Small intestine (tissue), 7 donors: ENCODE results near the gene PCNT. TPM values are rescaled to one million over a fixed set of nuclear protein-coding genes. Genes with fewer than 3 reads are reported as not detected.
"Not testable (repeated sequence)": the region's sequence is repeated elsewhere in the genome, so short reads cannot be mapped to it uniquely, and the experiment has no call there.

Source experiments
- DNase-seq, 2 donors: peaks; one replicate each; pipeline versions ENCODE4 v3.0.0 to v3.0.0-alpha.2; 2013
- FAIRE-seq: peaks from 2 replicates; lab custom pipeline; 2012; peaks lifted over from hg19 to GRCh38; lab: Jason Lieb, UNC
- H3K27ac ChIP-seq, 3 donors: one replicate each; pipeline ENCODE4 v1.5.1; 2013; ENCODE audit warnings: low read length in 2 of 3, mild to moderate bottlenecking in 2 of 3, control low read depth in 1 of 3, inconsistent platforms in 1 of 3, low read depth in 1 of 3, moderate library complexity in 1 of 3
- H3K27me3 ChIP-seq, 3 donors: one replicate each; pipeline ENCODE4 v1.6.1; 2013; ENCODE audit warnings: low read length in 3 of 3, inconsistent platforms in 1 of 3; ENCODE audit not compliant: control insufficient read depth in 3 of 3, insufficient read depth in 3 of 3
- H3K36me3 ChIP-seq, 3 donors: one replicate each; pipeline ENCODE4 v1.6.1; 2013; ENCODE audit warnings: low read length in 3 of 3, inconsistent platforms in 1 of 3, low read depth in 1 of 3, mild to moderate bottlenecking in 1 of 3, moderate library complexity in 1 of 3; ENCODE audit not compliant: control insufficient read depth in 3 of 3, insufficient read depth in 2 of 3
- H3K4me1 ChIP-seq, 3 donors: one replicate each; pipeline ENCODE4 v1.6.1; 2013; ENCODE audit warnings: low read length in 2 of 3, inconsistent platforms in 1 of 3, low read depth in 1 of 3, mild to moderate bottlenecking in 1 of 3, moderate library complexity in 1 of 3; ENCODE audit not compliant: control insufficient read depth in 3 of 3, insufficient read depth in 2 of 3
- H3K4me3 ChIP-seq, 3 donors: one replicate each; pipeline ENCODE4 v1.5.1; 2013; ENCODE audit warnings: low read length in 3 of 3, control low read depth in 1 of 3, inconsistent platforms in 1 of 3, low read depth in 1 of 3, mild to moderate bottlenecking in 1 of 3, moderate library complexity in 1 of 3
- H3K9me3 ChIP-seq, 2 donors: one replicate each; pipeline ENCODE4 v1.6.1; 2013; ENCODE audit warnings: low read depth in 1 of 2, low read length in 1 of 2; ENCODE audit not compliant: control insufficient read depth in 2 of 2, insufficient read depth in 1 of 2
- WGBS, 3 donors: extraction: QIAGEN DNeasy Blood & Tissue Kit; methylation state at CpG; one replicate each; pipeline ENCODE4 v1.1.7; 2013; 5-methylcytosine and 5-hydroxymethylcytosine counted together
- polyA plus RNA-seq, 4 donors: library from polyadenylated mRNA; stranded (reverse) in 3 of 4; unstranded in 1 of 4; fragments of 200-250 nt in 3 of 4; fragments of 120-200 nt in 1 of 4; gene quantifications; one replicate each; pipeline versions ENCODE4 v1.2.1 to v1.2.3, GENCODE V29; 2013
- donor health status: healthy with polysubstance abuse.
- donor health status: control.
- donor health status: control.
- donor health status: Bipolar disorder and iron deficiency.
- donor health status: healthy.

The PCNT gene
- polyA plus RNA-seq, 4 donors: 9.2 to 15.4 (median 12.9) TPM

DNA sequence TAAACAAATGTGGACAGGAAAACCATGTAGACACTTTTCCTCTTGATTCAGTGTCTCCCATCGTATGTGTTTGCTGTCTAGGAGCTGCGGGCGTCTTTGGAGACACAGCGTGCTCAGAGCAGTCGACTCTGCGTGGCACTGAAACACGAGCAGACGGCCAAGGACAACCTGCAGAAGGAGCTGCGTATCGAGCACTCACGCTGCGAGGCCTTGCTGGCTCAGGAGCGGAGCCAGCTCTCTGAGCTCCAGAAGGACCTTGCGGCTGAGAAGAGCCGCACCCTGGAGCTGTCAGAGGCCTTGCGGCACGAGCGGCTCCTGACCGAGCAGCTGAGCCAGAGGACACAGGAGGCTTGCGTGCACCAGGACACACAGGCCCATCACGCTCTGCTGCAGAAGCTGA, 107.5 kb downstream of the PCNT start:
- FAIRE-seq (no peak), DNase-seq (no peak)
- Histone ChIP-seq H3K36me3 (peaks cover 9 to 74% (median 11%) of the 10 kb centered on the region in 3 donors), H3K27ac (no peak overlapping the region), H3K4me3 (no peak overlapping the region), H3K27me3 (no peaks in the 10 kb centered on the region), H3K9me3 (no peaks in the 10 kb centered on the region), H3K4me1 (no peaks in the 10 kb centered on the region)
- WGBS, 3 donors: 93 to 96% (median 95%) methylated on average over 21 of the region's 21 CpGs

DNA sequence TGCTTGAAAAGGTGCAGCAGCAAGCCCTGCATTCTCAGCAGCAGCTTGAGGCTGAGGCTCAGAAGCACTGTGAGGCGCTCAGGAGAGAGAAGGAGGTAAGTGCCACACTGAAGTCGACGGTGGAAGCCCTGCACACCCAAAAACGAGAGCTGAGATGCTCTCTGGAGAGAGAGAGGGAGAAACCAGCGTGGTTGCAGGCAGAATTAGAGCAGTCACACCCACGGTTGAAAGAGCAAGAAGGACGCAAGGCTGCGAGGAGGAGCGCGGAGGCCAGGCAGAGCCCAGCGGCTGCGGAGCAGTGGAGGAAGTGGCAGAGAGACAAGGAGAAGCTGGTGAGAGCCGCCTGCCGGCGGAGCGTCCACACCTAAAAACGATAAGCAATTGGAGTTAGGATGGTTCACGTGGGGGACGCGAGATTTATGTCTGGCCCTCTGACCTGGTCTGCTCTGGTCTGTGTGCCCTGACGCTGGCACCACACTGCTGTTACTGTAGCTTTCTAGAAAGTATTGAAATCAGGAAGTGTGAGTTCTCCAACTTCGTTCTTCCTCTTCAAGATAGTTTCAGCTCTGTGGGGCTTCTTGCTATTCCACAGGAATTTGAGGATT, 108.0 kb downstream of the PCNT start:
- no peak overlapping the region for H3K27ac ChIP-seq
- H3K4me3 ChIP-seq: no peak overlapping the region
- no peaks in the 10 kb centered on the region for H3K4me1 ChIP-seq
- WGBS, 3 donors: 83 to 91% (median 86%) methylated on average over 22 of the region's 22 CpGs
- FAIRE-seq (no peak), DNase-seq (no peak)
- no peaks in the 10 kb centered on the region for H3K27me3 ChIP-seq
- H3K9me3 ChIP-seq: no peaks in the 10 kb centered on the region
- H3K36me3 ChIP-seq: peaks cover 11 to 74% (median 12%) of the 10 kb centered on the region in 3 donors

DNA sequence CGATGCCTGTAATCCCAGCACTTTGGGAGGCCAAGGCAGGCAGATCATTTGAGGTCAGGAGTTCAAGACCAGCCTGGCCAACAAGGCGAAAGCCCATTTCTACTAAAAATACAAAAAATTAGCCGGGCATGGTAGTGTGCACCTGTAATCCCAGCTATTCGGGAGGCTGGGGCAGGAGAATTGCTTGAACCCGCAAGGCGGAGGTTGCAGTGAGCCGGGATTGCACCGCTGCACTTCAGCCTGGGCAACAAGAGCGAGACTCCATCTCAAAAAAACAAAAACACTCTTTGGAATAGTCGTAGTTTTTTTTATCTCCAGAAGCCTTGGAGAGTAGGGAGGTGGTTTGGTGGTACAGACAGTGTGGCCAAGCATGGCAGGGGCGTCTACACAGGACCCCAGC, 109.2 kb downstream of the PCNT start:
- peaks cover 6 to 72% (median 15%) of the 10 kb centered on the region in 3 donors for H3K36me3 ChIP-seq
- not testable (repeated sequence) for H3K4me3 ChIP-seq, H3K27ac ChIP-seq, FAIRE-seq, H3K9me3 ChIP-seq, H3K27me3 ChIP-seq, DNase-seq, H3K4me1 ChIP-seq
- WGBS, 3 donors: 89 to 92% (median 89%) methylated on average over 11 of the region's 11 CpGs

DNA sequence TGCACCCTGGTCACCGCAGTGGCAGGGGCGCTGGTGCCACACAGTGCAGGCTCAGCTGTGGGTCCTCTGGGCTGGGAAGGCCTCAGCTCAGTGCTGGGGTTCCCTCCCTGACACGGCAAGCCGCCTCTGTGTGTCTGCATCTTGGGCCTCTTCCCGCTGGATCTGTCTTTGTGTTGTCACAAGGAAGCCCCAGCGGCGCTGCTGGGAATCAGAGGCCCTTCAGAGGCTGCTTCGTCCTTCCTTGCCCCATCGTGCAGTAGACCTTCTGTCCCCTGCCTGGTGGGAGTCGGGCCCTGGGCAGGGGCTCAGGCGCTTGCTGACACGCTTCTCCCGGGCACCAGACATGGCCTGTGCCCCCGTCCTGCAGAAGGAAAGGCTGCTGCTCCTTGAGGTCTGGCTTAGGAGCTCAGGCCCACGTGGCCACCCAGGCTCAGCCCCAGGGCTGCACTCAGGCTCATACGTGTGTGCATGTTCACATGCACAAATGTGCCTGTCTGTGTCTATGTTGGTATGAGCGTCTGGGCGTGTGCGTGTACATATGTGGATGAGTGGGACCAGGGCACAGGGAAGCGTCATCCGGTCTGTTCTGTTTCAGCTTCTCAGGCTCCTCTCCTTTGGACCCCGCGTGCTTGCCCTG, 110.5 kb downstream of the PCNT start:
- 95 to 97% (median 96%) methylated on average over 23 of the region's 23 CpGs for WGBS, 3 donors
- Histone ChIP-seq H3K9me3 (no peaks in the 10 kb centered on the region), H3K4me3 (no peak overlapping the region), H3K27me3 (no peaks in the 10 kb centered on the region), H3K36me3 (peaks cover 6 to 70% (median 15%) of the 10 kb centered on the region in 3 donors), H3K27ac (no peak overlapping the region), H3K4me1 (no peaks in the 10 kb centered on the region)
- no peak for DNase-seq
- FAIRE-seq: no peak

DNA sequence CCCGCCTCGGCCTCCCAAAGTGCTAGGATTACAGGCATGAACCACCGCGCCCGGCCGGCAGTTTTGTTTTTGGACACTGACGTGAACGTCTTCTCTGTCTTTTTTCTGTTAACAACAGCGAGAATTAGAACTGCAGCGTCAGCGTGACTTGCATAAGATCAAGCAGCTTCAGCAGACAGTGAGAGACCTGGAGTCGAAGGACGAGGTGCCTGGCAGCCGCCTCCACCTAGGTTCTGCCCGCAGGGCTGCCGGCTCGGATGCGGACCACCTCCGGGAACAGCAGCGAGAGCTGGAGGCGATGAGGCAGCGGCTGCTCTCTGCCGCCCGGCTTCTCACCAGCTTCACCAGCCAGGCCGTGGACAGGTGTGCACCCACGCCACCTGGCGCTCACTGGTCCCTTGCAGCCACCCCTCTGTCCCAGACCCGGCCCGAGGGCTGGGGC, 111.9 kb downstream of the PCNT start:
- H3K4me3 ChIP-seq: no peak overlapping the region
- H3K27ac ChIP-seq: no peak overlapping the region
- H3K36me3 ChIP-seq: peaks cover 6 to 65% (median 20%) of the 10 kb centered on the region in 3 donors
- no peaks in the 10 kb centered on the region for H3K9me3 ChIP-seq
- FAIRE-seq (no peak), DNase-seq (no peak)
- no peaks in the 10 kb centered on the region for H3K27me3 ChIP-seq
- no peaks in the 10 kb centered on the region for H3K4me1 ChIP-seq
- WGBS, 3 donors: 97 to 98% (median 97%) methylated on average over 29 of the region's 29 CpGs

DNA sequence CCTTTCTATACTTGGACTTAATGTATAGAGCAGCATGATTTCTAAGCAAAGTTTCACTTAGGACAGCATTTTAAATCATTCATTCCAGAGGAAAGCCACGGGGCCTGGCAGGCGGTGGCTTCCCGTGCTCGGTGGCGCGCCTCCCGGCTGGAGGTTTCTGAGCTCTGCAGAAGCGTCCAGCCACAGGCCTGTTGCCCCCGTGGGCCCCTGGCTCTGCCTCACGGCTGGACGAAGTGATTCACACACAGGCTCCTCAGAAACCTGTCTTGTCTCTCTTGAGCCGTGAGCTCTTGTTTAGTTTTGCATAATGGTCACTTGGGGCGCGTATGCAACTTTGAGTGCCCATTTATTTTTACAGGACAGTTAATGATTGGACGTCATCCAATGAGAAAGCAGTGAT, 112.7 kb downstream of the PCNT start:
- Histone ChIP-seq H3K36me3 (peaks cover 4 to 66% (median 21%) of the 10 kb centered on the region in 3 donors), H3K4me1 (no peaks in the 10 kb centered on the region), H3K4me3 (no peak overlapping the region), H3K9me3 (no peaks in the 10 kb centered on the region), H3K27ac (no peak overlapping the region), H3K27me3 (no peaks in the 10 kb centered on the region)
- DNase-seq (no peak), FAIRE-seq (no peak)
- WGBS, 3 donors: 89 to 92% (median 91%) methylated on average over 15 of the region's 15 CpGs

DNA sequence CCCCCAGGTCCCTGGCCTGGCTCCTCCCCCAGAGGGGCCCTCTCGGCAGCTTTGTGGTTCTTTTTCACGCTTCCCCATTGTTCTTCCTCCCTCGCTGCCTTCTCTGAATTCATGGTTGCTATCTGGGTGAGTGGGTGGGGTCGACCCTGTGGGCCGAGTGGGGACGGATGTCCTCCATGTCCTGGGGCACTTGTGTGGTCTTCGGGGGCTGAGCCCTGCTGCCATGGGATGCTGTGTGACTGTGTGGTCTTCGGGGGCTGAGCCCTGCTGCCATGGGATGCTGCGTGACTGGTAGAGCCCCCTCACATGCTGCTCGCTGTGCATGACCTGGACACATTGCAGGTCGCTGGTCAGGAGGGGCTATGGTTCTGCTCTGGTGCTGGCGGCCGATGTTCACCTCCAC, 113.1 kb downstream of the PCNT start:
- Histone ChIP-seq H3K9me3 (no peaks in the 10 kb centered on the region), H3K27me3 (no peaks in the 10 kb centered on the region), H3K27ac (no peak overlapping the region), H3K4me3 (no peak overlapping the region), H3K36me3 (peaks cover 4 to 66% (median 19%) of the 10 kb centered on the region in 3 donors), H3K4me1 (no peaks in the 10 kb centered on the region)
- WGBS, 3 donors: 80 to 91% (median 81%) methylated on average over 12 to 13 of the region's 13 CpGs
- DNase-seq: no peak
- no peak for FAIRE-seq

DNA sequence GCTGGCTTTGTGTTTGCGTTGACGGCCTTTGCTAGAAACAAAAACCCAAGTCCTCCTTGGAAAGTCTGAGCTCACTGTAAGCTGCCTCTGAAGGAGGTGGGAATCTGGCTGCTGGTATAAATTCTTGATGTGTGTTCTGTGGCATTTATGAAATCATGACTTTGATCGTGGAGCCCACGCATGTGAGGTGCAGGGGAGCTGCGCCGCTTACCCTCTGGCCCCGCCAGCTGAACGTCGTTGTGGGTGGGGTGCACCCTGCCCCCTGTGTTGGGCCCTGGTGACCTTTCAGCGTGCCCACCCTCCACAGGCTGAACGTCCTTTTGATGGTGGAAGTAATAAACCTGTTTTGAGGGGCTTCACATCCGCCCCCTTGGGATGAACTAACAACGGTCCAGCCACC, 113.6 kb downstream of the PCNT start:
- DNase-seq: no peak
- Histone ChIP-seq H3K4me3 (no peak overlapping the region), H3K9me3 (no peaks in the 10 kb centered on the region), H3K4me1 (no peaks in the 10 kb centered on the region), H3K27ac (no peak overlapping the region), H3K27me3 (no peaks in the 10 kb centered on the region), H3K36me3 (peaks cover 4 to 69% (median 19%) of the 10 kb centered on the region in 3 donors)
- 83 to 88% (median 86%) methylated on average over 13 of the region's 13 CpGs for WGBS, 3 donors
- no peak for FAIRE-seq
